ENCODE measurements around the gene IL34.
"Not testable (repeated sequence)": the region's sequence is repeated elsewhere in the genome, so short reads cannot be mapped to it uniquely, and the experiment has no call there.

The IL34 gene

GRCh38 chr16:70605283-70605657 is 41.1 kb upstream of the IL34 start:
- Histone ChIP-seq H3K4me3 (no peak overlapping the region), H3K27ac (no peak overlapping the region), H3K36me3 (ENCODE audit: insufficient read depth, low read length) (no peaks in the 10 kb centered on the region), H3K9ac (ENCODE audit: insufficient read length) (no peak overlapping the region), H3K9me3 (ENCODE audit: low read depth, low read length) (no peaks in the 10 kb centered on the region)
- no peak for TF ChIP-seq EZH2 (IDR thresholded peaks at IDR 0.05)
- TF ChIP-seq FOXP2 (optimal IDR thresholded peaks at IDR 0.05; ENCODE audit: control extremely low read depth, extremely low read length, insufficient read depth): no peak
- no peak for TF ChIP-seq POLR2AphosphoS5 (IDR thresholded peaks at IDR 0.05; ENCODE audit: borderline replicate concordance, low read depth, low read length)
- no peak for DNase-seq (ENCODE audit: low read depth, low spot score)

GRCh38 chr16:70608521-70608920 is 37.8 kb upstream of the IL34 start:
- Histone ChIP-seq H3K27ac (no peak overlapping the region), H3K36me3 (ENCODE audit: insufficient read depth, low read length) (no peaks in the 10 kb centered on the region)
- no peak for DNase-seq (ENCODE audit: low read depth, low spot score)

GRCh38 chr16:70610273-70611223 is 35.8 kb upstream of the IL34 start:
- no peak overlapping the region for H3K9ac ChIP-seq (ENCODE audit: insufficient read length)
- no peak overlapping the region for H3K27ac ChIP-seq
- DNase-seq (ENCODE audit: low read depth, low spot score): no peak
- no peak for TF ChIP-seq FOXP2 (optimal IDR thresholded peaks at IDR 0.05; ENCODE audit: control extremely low read depth, extremely low read length, insufficient read depth)
- no peak for TF ChIP-seq EZH2 (IDR thresholded peaks at IDR 0.05)
- TF ChIP-seq POLR2AphosphoS5 (IDR thresholded peaks at IDR 0.05; ENCODE audit: borderline replicate concordance, low read depth, low read length): no peak
- no peaks in the 10 kb centered on the region for H3K36me3 ChIP-seq (ENCODE audit: insufficient read depth, low read length)
- no peak overlapping the region for H3K4me3 ChIP-seq
- H3K9me3 ChIP-seq (ENCODE audit: low read depth, low read length): no peaks in the 10 kb centered on the region

More at GRCh38 chr16:70608521-70608920, 37.8 kb upstream of the IL34 start:
- Histone ChIP-seq H3K4me3 (no peak overlapping the region), H3K9me3 (ENCODE audit: low read depth, low read length) (no peaks in the 10 kb centered on the region), H3K9ac (ENCODE audit: insufficient read length) (no peak overlapping the region)
- TF ChIP-seq EZH2 (IDR thresholded peaks at IDR 0.05): no peak
- no peak for TF ChIP-seq FOXP2 (optimal IDR thresholded peaks at IDR 0.05; ENCODE audit: control extremely low read depth, extremely low read length, insufficient read depth)
- no peak for TF ChIP-seq POLR2AphosphoS5 (IDR thresholded peaks at IDR 0.05; ENCODE audit: borderline replicate concordance, low read depth, low read length)

DNA sequence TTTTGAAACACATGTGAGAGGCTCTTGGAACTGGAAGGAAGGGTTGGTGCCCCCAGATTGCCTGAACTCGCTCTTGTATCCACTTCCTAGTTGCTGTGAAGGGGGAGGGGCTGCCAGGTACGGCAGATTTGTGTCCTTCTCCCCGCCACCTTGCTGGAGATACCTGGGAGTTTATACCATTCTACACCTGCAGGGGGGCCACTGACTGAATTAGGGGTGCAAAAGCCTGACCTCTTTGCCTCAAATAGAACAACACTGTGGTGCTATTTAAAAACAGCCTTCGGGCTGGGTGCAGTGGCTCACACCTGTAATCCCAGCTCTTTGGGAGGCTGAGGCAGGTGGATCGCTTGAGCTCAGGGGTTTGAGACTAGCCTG is 35.1 kb upstream of the IL34 start:
- no peak for DNase-seq (ENCODE audit: low read depth, low spot score)

DNA sequence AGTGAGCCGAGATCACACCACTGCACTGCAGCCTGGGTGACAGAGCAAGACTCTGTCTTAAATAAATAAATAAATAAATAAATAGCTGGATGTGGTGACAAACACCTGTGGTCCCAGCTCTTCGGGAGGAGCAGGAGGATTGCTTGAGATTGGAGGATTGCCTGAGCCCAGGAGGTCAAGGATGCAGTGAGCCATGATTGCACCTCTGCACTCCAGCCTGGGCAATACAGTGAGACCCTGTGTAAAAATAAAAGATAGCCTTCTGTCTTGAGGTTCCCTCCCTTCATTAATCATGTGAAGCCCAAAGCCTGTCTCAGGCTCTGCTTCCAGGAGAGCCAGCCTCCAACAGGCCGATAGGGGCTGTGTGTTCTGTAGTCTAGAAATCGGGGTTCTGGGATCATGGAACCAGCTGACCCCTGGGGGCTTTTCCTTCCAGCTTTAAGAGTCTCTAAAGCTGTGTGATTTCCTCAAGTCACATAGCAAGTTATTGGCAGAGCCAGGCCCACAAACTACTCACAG is 34.5 kb upstream of the IL34 start:
- no peak overlapping the region for H3K9ac ChIP-seq (ENCODE audit: insufficient read length)
- H3K27ac ChIP-seq: no peak overlapping the region
- no peak overlapping the region for H3K4me3 ChIP-seq
- DNase-seq (ENCODE audit: low read depth, low spot score): no peak
- no peaks in the 10 kb centered on the region for H3K9me3 ChIP-seq (ENCODE audit: low read depth, low read length)
- H3K36me3 ChIP-seq (ENCODE audit: insufficient read depth, low read length): no peaks in the 10 kb centered on the region
- TF ChIP-seq POLR2AphosphoS5 (IDR thresholded peaks at IDR 0.05; ENCODE audit: borderline replicate concordance, low read depth, low read length): no peak
- TF ChIP-seq FOXP2 (optimal IDR thresholded peaks at IDR 0.05; ENCODE audit: control extremely low read depth, extremely low read length, insufficient read depth): no peak
- no peak for TF ChIP-seq EZH2 (IDR thresholded peaks at IDR 0.05)

More for the DNA sequence above, 35.1 kb upstream of the IL34 start:
- H3K27ac ChIP-seq: no peak overlapping the region
- TF ChIP-seq POLR2AphosphoS5 (IDR thresholded peaks at IDR 0.05; ENCODE audit: borderline replicate concordance, low read depth, low read length) (no peak), EZH2 (IDR thresholded peaks at IDR 0.05) (no peak), FOXP2 (optimal IDR thresholded peaks at IDR 0.05; ENCODE audit: control extremely low read depth, extremely low read length, insufficient read depth) (no peak)
- H3K36me3 ChIP-seq (ENCODE audit: insufficient read depth, low read length): no peaks in the 10 kb centered on the region
- H3K9me3 ChIP-seq (ENCODE audit: low read depth, low read length): no peaks in the 10 kb centered on the region
- no peak overlapping the region for H3K4me3 ChIP-seq
- no peak overlapping the region for H3K9ac ChIP-seq (ENCODE audit: insufficient read length)

- Histone ChIP-seq H3K9me3 (ENCODE audit: low read depth, low read length) (no peaks in the 10 kb centered on the region), H3K27ac (no peak overlapping the region), H3K9ac (ENCODE audit: insufficient read length) (no peak overlapping the region), H3K4me3 (no peak overlapping the region), H3K36me3 (ENCODE audit: insufficient read depth, low read length) (no peaks in the 10 kb centered on the region)
- DNase-seq (ENCODE audit: low read depth, low spot score): no peak
- TF ChIP-seq EZH2 (IDR thresholded peaks at IDR 0.05) (no peak), POLR2AphosphoS5 (IDR thresholded peaks at IDR 0.05; ENCODE audit: borderline replicate concordance, low read depth, low read length) (no peak), FOXP2 (optimal IDR thresholded peaks at IDR 0.05; ENCODE audit: control extremely low read depth, extremely low read length, insufficient read depth) (no peak)
These were observed 33.4 kb upstream of the IL34 start for GRCh38 chr16:70612931-70613330.

DNA sequence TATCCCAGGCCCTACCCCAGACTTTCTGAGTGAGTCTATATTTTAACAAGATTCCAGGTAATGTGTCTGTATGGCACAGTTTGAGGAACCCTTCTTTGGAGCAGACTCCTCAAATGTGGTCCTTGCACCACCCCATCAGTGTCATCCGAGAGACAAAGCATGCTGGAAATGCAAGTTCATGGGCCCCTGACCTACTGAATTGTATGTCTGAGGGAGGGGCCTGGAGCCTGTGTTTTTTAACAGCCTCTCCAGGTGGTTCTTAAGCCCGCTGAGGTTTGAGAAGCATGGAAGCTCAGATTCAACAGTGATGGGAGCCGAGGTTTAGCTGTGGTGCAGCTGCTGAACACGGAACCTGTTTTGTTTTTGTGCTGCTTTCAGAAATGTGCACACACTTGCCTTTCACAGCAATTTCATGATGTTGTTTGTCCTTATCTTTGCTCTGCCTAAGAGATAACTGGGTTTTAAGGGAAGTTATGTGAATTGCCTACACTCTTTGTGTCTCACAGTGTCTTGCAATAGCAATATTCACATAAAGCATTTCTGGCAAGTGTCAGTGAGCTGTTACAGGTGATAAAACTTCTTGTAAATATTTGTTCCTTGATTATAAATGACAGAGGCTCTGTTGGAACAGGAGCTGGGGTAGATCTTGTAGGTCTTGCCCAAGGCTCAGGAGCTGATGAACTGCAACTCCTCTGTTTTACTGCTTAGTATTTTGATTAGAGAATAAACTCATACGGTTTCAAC is 32.0 kb upstream of the IL34 start:
- no peak for DNase-seq (ENCODE audit: low read depth, low spot score)
- no peaks in the 10 kb centered on the region for H3K36me3 ChIP-seq (ENCODE audit: insufficient read depth, low read length)
- no peak overlapping the region for H3K9ac ChIP-seq (ENCODE audit: insufficient read length)
- H3K4me3 ChIP-seq: no peak overlapping the region
- H3K9me3 ChIP-seq (ENCODE audit: low read depth, low read length): no peaks in the 10 kb centered on the region
- TF ChIP-seq EZH2 (IDR thresholded peaks at IDR 0.05) (no peak), POLR2AphosphoS5 (IDR thresholded peaks at IDR 0.05; ENCODE audit: borderline replicate concordance, low read depth, low read length) (no peak), FOXP2 (optimal IDR thresholded peaks at IDR 0.05; ENCODE audit: control extremely low read depth, extremely low read length, insufficient read depth) (no peak)
- H3K27ac ChIP-seq: no peak overlapping the region

- DNase-seq (ENCODE audit: low read depth, low spot score): no peak
- no peak overlapping the region for H3K27ac ChIP-seq
- H3K36me3 ChIP-seq (ENCODE audit: insufficient read depth, low read length): no peaks in the 10 kb centered on the region
- H3K9me3 ChIP-seq (ENCODE audit: low read depth, low read length): no peaks in the 10 kb centered on the region
- TF ChIP-seq EZH2 (IDR thresholded peaks at IDR 0.05) (no peak), POLR2AphosphoS5 (IDR thresholded peaks at IDR 0.05; ENCODE audit: borderline replicate concordance, low read depth, low read length) (no peak), FOXP2 (optimal IDR thresholded peaks at IDR 0.05; ENCODE audit: control extremely low read depth, extremely low read length, insufficient read depth) (no peak)
- H3K4me3 ChIP-seq: no peak overlapping the region
- no peak overlapping the region for H3K9ac ChIP-seq (ENCODE audit: insufficient read length)
These were observed 30.4 kb upstream of the IL34 start for GRCh38 chr16:70615945-70616344.

DNA sequence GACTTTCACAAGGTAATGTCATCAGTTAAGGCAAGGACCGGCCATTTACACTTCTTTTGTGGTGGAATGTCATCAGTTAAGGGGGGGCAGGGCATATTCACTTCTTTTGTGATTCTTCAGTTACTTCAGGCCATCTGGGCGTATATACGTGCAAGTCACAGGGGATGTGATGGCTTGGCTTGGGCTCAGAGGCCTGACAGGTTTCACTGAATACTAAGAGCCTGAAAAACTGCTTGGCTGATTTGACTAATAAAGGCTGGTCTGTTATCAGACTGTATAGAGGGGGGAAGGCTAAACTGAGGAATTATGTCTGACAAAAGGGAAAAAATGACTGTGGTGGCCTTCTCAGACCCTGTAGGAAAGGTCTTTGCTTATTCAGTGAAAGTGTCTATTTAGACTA is 24.5 kb upstream of the IL34 start:
- not testable (repeated sequence) for H3K36me3 ChIP-seq (ENCODE audit: insufficient read depth, low read length); H3K4me3 ChIP-seq; H3K9ac ChIP-seq (ENCODE audit: insufficient read length); H3K9me3 ChIP-seq (ENCODE audit: low read depth, low read length); DNase-seq (ENCODE audit: low read depth, low spot score); H3K27ac ChIP-seq
